ENCODE results near the gene VPS13C.

The VPS13C gene

GRCh38 chr15:62089616-62090015, 29.4 kb upstream of the VPS13C start:
- no peak for DNase-seq (ENCODE audit: low read depth)
- no peak overlapping the region for H3K4me3 ChIP-seq (ENCODE audit: low read depth, low read length)
- no peak for TF ChIP-seq CTCF (IDR thresholded peaks at IDR 0.05; ENCODE audit: control insufficient read depth, extremely low read depth, insufficient read depth)

GRCh38 chr15:62088353-62088693, 28.1 kb upstream of the VPS13C start:
- H3K4me3 ChIP-seq (ENCODE audit: low read depth, low read length) = no peak overlapping the region

GRCh38 chr15:62087671-62088352, 27.6 kb upstream of the VPS13C start:
- DNase-seq (ENCODE audit: low read depth) = no peak
- no peak overlapping the region for H3K4me3 ChIP-seq (ENCODE audit: low read depth, low read length)
- TF ChIP-seq CTCF (IDR thresholded peaks at IDR 0.05; ENCODE audit: control insufficient read depth, extremely low read depth, insufficient read depth) = no peak

More at GRCh38 chr15:62088353-62088693, 28.1 kb upstream of the VPS13C start:
- no peak for DNase-seq (ENCODE audit: low read depth)
- TF ChIP-seq CTCF (IDR thresholded peaks at IDR 0.05; ENCODE audit: control insufficient read depth, extremely low read depth, insufficient read depth) = no peak

GRCh38 chr15:62085740-62086139, 25.5 kb upstream of the VPS13C start:
- H3K4me3 ChIP-seq (ENCODE audit: low read depth, low read length) = no peak overlapping the region
- DNase-seq (ENCODE audit: low read depth) = no peak
- no peak for TF ChIP-seq CTCF (IDR thresholded peaks at IDR 0.05; ENCODE audit: control insufficient read depth, extremely low read depth, insufficient read depth)

- DNase-seq (ENCODE audit: low read depth) = no peak
- no peak for TF ChIP-seq CTCF (IDR thresholded peaks at IDR 0.05; ENCODE audit: control insufficient read depth, extremely low read depth, insufficient read depth)
Measured at GRCh38 chr15:62083194-62084154, 23.2 kb upstream of the VPS13C start.

GRCh38 chr15:62079594-62079993, 19.3 kb upstream of the VPS13C start:
- no peak for DNase-seq (ENCODE audit: low read depth)
- TF ChIP-seq CTCF (IDR thresholded peaks at IDR 0.05; ENCODE audit: control insufficient read depth, extremely low read depth, insufficient read depth) = no peak

More at GRCh38 chr15:62083194-62084154, 23.2 kb upstream of the VPS13C start:
- H3K4me3 ChIP-seq (ENCODE audit: low read depth, low read length) = no peak overlapping the region

More at GRCh38 chr15:62079594-62079993, 19.3 kb upstream of the VPS13C start:
- H3K4me3 ChIP-seq (ENCODE audit: low read depth, low read length) = no peak overlapping the region
